NT2/D1 (cell line): ENCODE measurements around the gene ZNF385C.

ENCODE experiments used
- SUZ12 ChIP-seq: IDR thresholded peaks from 2 replicates; pipeline ENCODE4 v1.6.1; 2011; ENCODE audit not compliant: insufficient read length, insufficient read depth; ENCODE audit errors: extremely low read depth
- YY1 ChIP-seq: IDR thresholded peaks from 2 replicates; pipeline ENCODE4 v1.6.1; 2011; ENCODE audit not compliant: insufficient read length, insufficient read depth
- ZNF274 ChIP-seq: IDR thresholded peaks from 2 replicates; pipeline ENCODE4 v1.6.1; 2011; ENCODE audit warnings: mild to moderate bottlenecking, low read depth, low read length

GRCh38 chr17:42034059-42034458 lies 64.2 kb downstream of the ZNF385C start:
- TF ChIP-seq ZNF274 (no peak), SUZ12 (no peak), YY1 (no peak)
